Mesenchymal stem cell (in vitro differentiated cells and primary cell): ENCODE data around the gene VTCN1.

Experiments used
- DNase-seq: peaks from one replicate; pipeline ENCODE4 v3.0.0-alpha.2; 2013
- H2AFZ ChIP-seq: one replicate; pipeline ENCODE4 v1.6.1; 2013; ENCODE audit warnings: low read depth, mild to moderate bottlenecking, control low read depth, inconsistent platforms, low read length, moderate library complexity
- H2AK5ac ChIP-seq: 2 replicates; pipeline ENCODE4 v1.6.1; 2013; ENCODE audit warnings: low read length, moderate library complexity, mild to moderate bottlenecking, inconsistent platforms; ENCODE audit not compliant: severe bottlenecking
- H2BK120ac ChIP-seq: one replicate; pipeline ENCODE4 v1.6.1; 2013; ENCODE audit warnings: low read depth, mild to moderate bottlenecking, inconsistent platforms, low read length, moderate library complexity
- H2BK12ac ChIP-seq, 2 experiments: one replicate each; pipeline ENCODE4 v1.6.1; 2013; ENCODE audit warnings: inconsistent platforms in 2 of 2, low read length in 2 of 2, mild to moderate bottlenecking in 2 of 2, moderate library complexity in 2 of 2, control low read depth in 1 of 2
- H2BK15ac ChIP-seq: one replicate; pipeline ENCODE4 v1.6.1; 2013; ENCODE audit warnings: mild to moderate bottlenecking, low read depth, inconsistent platforms; ENCODE audit not compliant: poor library complexity, severe bottlenecking
- H2BK5ac ChIP-seq: 2 replicates; pipeline ENCODE4 v1.6.1; 2013; ENCODE audit warnings: low read depth, mild to moderate bottlenecking, low read length, control low read depth, inconsistent platforms; ENCODE audit not compliant: poor library complexity, severe bottlenecking
- H3K14ac ChIP-seq, 2 experiments: one replicate each; pipeline ENCODE4 v1.6.1; 2013; ENCODE audit warnings: inconsistent platforms in 2 of 2, low read length in 2 of 2, control low read depth in 1 of 2, mild to moderate bottlenecking in 1 of 2, moderate library complexity in 1 of 2
- H3K18ac ChIP-seq, 2 experiments: one replicate each; pipeline ENCODE4 v1.6.1; 2013; ENCODE audit warnings: inconsistent platforms in 2 of 2, low read length in 2 of 2, control low read depth in 1 of 2, low read depth in 1 of 2, mild to moderate bottlenecking in 1 of 2
- H3K23ac ChIP-seq, 2 experiments: one replicate each; pipeline ENCODE4 v1.6.1; 2013; ENCODE audit warnings: inconsistent platforms in 2 of 2, low read length in 2 of 2, mild to moderate bottlenecking in 2 of 2, moderate library complexity in 2 of 2, control low read depth in 1 of 2
- H3K27ac ChIP-seq: 2 replicates; pipeline ENCODE4 v1.5.1; 2013; ENCODE audit warnings: mild to moderate bottlenecking, moderate library complexity, low read length, control low read depth, inconsistent platforms; ENCODE audit not compliant: poor library complexity, severe bottlenecking
- H3K27me3 ChIP-seq, 2 experiments: 2 replicates each; pipeline versions ENCODE4 v1.6.1 to v1.7.0; 2013; ENCODE audit warnings: low read length in 2 of 2, mild to moderate bottlenecking in 2 of 2, moderate library complexity in 2 of 2, control low read depth in 1 of 2, inconsistent platforms in 1 of 2; ENCODE audit not compliant: control insufficient read depth in 1 of 2, insufficient read depth in 1 of 2
- H3K36me3 ChIP-seq, 2 experiments: 2 replicates each; pipeline versions ENCODE4 v1.6.1 to v1.7.0; 2013; ENCODE audit warnings: low read length in 2 of 2, control low read depth in 1 of 2, inconsistent platforms in 1 of 2, low read depth in 1 of 2, mild to moderate bottlenecking in 1 of 2; ENCODE audit not compliant: insufficient read depth in 2 of 2, control insufficient read depth in 1 of 2
- H3K4ac ChIP-seq, 2 experiments: one replicate each; pipeline ENCODE4 v1.6.1; 2013; ENCODE audit warnings: inconsistent platforms in 2 of 2, low read length in 2 of 2, mild to moderate bottlenecking in 2 of 2, moderate library complexity in 2 of 2, control low read depth in 1 of 2, low read depth in 1 of 2
- H3K4me1 ChIP-seq: 2 replicates; pipeline ENCODE4 v1.6.1; 2013; ENCODE audit warnings: low read depth, low read length, control low read depth; ENCODE audit not compliant: control insufficient read depth, insufficient read depth
- H3K4me2 ChIP-seq: 2 replicates; pipeline ENCODE4 v1.6.1; 2013; ENCODE audit warnings: low read length, mild to moderate bottlenecking, inconsistent platforms; ENCODE audit not compliant: poor library complexity, severe bottlenecking
- H3K4me3 ChIP-seq, 2 experiments: 2 replicates each; pipeline versions ENCODE4 v1.5.1 to v1.7.0; 2013; ENCODE audit warnings: low read length in 2 of 2, mild to moderate bottlenecking in 2 of 2, control low read depth in 1 of 2, low read depth in 1 of 2; ENCODE audit not compliant: insufficient read depth in 1 of 2
- H3K79me1 ChIP-seq: replicated peaks from 2 replicates; pipeline ENCODE4 v1.6.1; 2013; ENCODE audit warnings: mild to moderate bottlenecking, control low read depth, low read length, inconsistent platforms; ENCODE audit not compliant: poor library complexity, severe bottlenecking
- H3K9ac ChIP-seq: 2 replicates; pipeline ENCODE4 v1.7.0; 2013; ENCODE audit warnings: mild to moderate bottlenecking, low read length, moderate library complexity
- H3K9me3 ChIP-seq: 2 replicates; pipeline ENCODE4 v1.7.0; 2013; ENCODE audit warnings: mild to moderate bottlenecking, low read length; ENCODE audit not compliant: control insufficient read depth
- H4K8ac ChIP-seq: one replicate; pipeline ENCODE4 v1.6.1; 2013; ENCODE audit warnings: inconsistent platforms, mild to moderate bottlenecking, low read length, moderate library complexity
- H4K91ac ChIP-seq: one replicate; pipeline ENCODE4 v1.6.1; 2013; ENCODE audit warnings: mild to moderate bottlenecking, low read length, inconsistent platforms
- WGBS: methylation state at CpG from one replicate; pipeline ENCODE4 v1.1.7; 2013; ENCODE audit warnings: mixed read lengths; 5-methylcytosine and 5-hydroxymethylcytosine counted together

The VTCN1 gene

DNA sequence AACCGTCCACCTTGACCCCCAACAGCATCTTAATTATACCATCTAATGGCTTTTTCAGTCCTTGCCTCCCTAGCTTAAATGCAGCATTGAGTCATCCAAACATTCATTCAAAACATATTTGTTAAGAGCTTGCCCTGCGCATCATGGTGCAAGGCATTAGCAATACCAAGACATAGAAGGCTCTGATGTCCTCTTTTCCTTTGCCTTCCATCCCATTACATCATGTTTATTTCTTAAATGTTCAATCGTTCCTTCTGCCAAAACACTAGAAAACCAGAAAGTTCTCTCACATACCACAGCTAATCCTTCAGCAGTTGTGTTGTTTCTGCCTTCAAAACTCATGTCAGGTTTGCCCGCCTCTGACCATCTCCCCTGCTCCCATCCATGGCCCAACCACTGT, 29.8 kb upstream of the VTCN1 start:
- H3K27me3 ChIP-seq, result peaks cover 4 to 17% of the 10 kb centered on the region in 2 experiments
- H3K9ac ChIP-seq, result no peak overlapping the region
- H3K4me2 ChIP-seq, result no peak overlapping the region
- no peak overlapping the region for H3K23ac ChIP-seq
- no peaks in the 10 kb centered on the region for H3K9me3 ChIP-seq
- no peak overlapping the region for H3K14ac ChIP-seq
- no peak overlapping the region for H2BK120ac ChIP-seq
- H3K4ac ChIP-seq, result no peak overlapping the region
- H2AFZ ChIP-seq, result no peak overlapping the region
- H2BK5ac ChIP-seq, result no peak overlapping the region
- no peak overlapping the region for H4K8ac ChIP-seq
- no peak overlapping the region for H2BK15ac ChIP-seq
- DNase-seq, result no peak
- H3K18ac ChIP-seq, result no peak overlapping the region
- no peaks in the 10 kb centered on the region for H3K36me3 ChIP-seq
- H4K91ac ChIP-seq, result no peak overlapping the region
- no peak overlapping the region for H2BK12ac ChIP-seq
- WGBS, result 88% methylated on average over 4 of the region's 4 CpGs
- H2AK5ac ChIP-seq, result no peak overlapping the region
- no peak overlapping the region for H3K4me3 ChIP-seq
- no peaks in the 10 kb centered on the region for H3K4me1 ChIP-seq
- H3K79me1 ChIP-seq, result no peaks in the 10 kb centered on the region
- no peak overlapping the region for H3K27ac ChIP-seq

DNA sequence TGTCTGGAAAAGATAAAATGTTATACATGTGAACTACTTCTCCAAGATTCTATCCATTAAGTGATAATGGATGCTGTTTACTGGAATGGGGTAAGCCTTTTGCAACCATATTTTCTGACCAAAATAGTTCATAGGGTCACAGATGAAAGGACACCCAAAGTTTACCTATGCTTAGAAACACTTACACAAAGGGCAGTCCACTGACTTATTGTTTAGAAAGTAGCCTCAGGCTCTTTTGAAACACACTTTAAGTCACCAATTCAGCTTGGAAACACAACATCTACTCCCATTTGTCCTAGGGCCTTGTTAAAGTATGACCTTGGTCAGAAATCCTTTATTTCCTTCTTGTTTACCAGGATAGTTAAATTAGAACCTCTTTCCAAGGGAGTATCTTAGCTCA, 28.7 kb upstream of the VTCN1 start:
- no peaks in the 10 kb centered on the region for H3K36me3 ChIP-seq
- no peak overlapping the region for H3K4ac ChIP-seq
- no peak overlapping the region for H2BK120ac ChIP-seq
- H3K4me1 ChIP-seq, result no peaks in the 10 kb centered on the region
- H3K79me1 ChIP-seq, result no peaks in the 10 kb centered on the region
- no peak overlapping the region for H2BK12ac ChIP-seq
- no peaks in the 10 kb centered on the region for H3K9me3 ChIP-seq
- H3K4me2 ChIP-seq, result no peak overlapping the region
- no peak overlapping the region for H2AFZ ChIP-seq
- H3K23ac ChIP-seq, result no peak overlapping the region
- H3K18ac ChIP-seq, result no peak overlapping the region
- peaks cover 4 to 11% of the 10 kb centered on the region in 2 experiments for H3K27me3 ChIP-seq
- no peak overlapping the region for H4K8ac ChIP-seq
- no peak overlapping the region for H3K4me3 ChIP-seq
- H2BK5ac ChIP-seq, result no peak overlapping the region
- H3K9ac ChIP-seq, result no peak overlapping the region
- no peak overlapping the region for H3K14ac ChIP-seq
- no peak overlapping the region for H2BK15ac ChIP-seq
- no peak for DNase-seq
- no peak overlapping the region for H2AK5ac ChIP-seq
- H4K91ac ChIP-seq, result no peak overlapping the region
- H3K27ac ChIP-seq, result no peak overlapping the region

DNA sequence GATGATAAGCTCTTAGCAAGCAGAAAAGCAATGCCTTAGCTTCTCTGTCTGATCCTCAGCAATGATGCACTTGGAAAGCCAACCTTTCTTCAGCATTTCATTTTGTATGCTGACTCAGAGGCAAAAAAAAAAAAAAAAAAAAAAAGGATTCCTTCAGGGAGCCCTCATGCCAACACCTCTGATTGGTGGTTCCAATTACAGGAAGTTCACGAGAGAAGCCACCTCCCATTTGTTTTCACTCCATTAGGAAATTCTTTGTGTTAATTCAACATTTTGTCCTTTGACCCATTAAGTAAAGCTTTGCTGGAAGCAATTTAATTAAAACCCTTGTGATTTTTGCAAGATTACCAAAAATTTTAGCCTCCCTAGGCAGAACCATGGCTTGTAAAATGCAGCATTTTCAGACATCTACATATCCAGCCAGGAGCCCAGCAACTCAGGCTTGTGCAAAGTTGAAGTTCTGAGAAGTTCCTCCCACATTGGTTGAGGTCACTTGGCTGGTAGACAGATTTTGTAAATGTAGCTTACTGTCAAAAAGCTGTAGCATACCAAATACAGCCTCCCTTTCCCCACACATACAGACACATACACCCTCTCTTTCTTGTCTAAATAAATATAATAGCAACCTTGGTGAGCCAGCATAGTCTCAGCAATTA, 27.1 kb upstream of the VTCN1 start:
- WGBS, result 73% methylated on average over 1 of the region's 1 CpG
- H3K23ac ChIP-seq, result no peak overlapping the region
- H3K27ac ChIP-seq, result no peak overlapping the region
- H4K91ac ChIP-seq, result no peak overlapping the region
- H3K4me1 ChIP-seq, result no peaks in the 10 kb centered on the region
- no peak overlapping the region for H2BK15ac ChIP-seq
- no peak overlapping the region for H3K4ac ChIP-seq
- H3K27me3 ChIP-seq, result peaks cover 0 to 4% of the 10 kb centered on the region in 2 experiments
- H4K8ac ChIP-seq, result no peak overlapping the region
- no peaks in the 10 kb centered on the region for H3K9me3 ChIP-seq
- no peak overlapping the region for H2AFZ ChIP-seq
- H3K4me3 ChIP-seq, result no peak overlapping the region
- no peak overlapping the region for H2AK5ac ChIP-seq
- H3K4me2 ChIP-seq, result no peak overlapping the region
- no peak overlapping the region for H2BK120ac ChIP-seq
- no peak overlapping the region for H3K18ac ChIP-seq
- no peak overlapping the region for H2BK12ac ChIP-seq
- peak; percentile 3 for DNase-seq
- no peaks in the 10 kb centered on the region for H3K79me1 ChIP-seq
- peak overlapping the region; percentile 40 for H3K9ac ChIP-seq
- H2BK5ac ChIP-seq, result no peak overlapping the region
- H3K36me3 ChIP-seq, result no peaks in the 10 kb centered on the region
- no peak overlapping the region for H3K14ac ChIP-seq

DNA sequence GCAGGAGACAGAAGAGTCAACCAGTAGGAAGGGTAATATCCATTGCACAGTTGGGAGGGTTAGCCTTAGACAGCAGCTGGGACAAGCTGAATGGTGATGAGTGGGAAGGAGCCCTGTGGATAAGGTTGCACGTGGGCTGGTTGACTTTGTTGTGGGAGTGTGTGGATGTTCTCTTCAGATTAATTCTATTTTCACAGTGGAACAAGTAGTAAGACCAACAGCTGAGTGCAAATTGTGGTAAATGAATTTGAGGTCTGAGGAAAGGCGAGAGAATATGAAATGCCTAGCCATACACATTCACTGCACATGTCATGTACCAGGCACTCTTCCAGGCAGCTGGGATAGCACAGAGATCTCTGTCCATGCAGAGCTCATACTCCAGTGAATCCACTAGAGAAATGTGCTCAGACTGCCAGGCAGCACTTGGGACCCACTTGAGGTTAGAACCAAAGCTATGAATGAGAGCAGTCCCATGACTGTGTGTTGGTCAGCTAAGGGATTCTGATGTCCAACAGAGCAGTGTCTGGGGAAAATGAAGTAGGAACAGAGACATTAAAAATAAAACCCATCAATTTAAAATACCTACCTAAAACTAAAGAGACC, 25.2 kb upstream of the VTCN1 start:
- H2BK120ac ChIP-seq, result no peak overlapping the region
- no peaks in the 10 kb centered on the region for H3K27me3 ChIP-seq
- H3K9me3 ChIP-seq, result no peaks in the 10 kb centered on the region
- H4K8ac ChIP-seq, result no peak overlapping the region
- no peak overlapping the region for H3K27ac ChIP-seq
- H3K14ac ChIP-seq, result no peak overlapping the region
- WGBS, result 64% methylated on average over 2 of the region's 2 CpGs
- no peak overlapping the region for H2AFZ ChIP-seq
- DNase-seq, result no peak
- H3K36me3 ChIP-seq, result no peaks in the 10 kb centered on the region
- no peak overlapping the region for H3K18ac ChIP-seq
- no peak overlapping the region for H2BK5ac ChIP-seq
- no peak overlapping the region for H3K23ac ChIP-seq
- H3K4me1 ChIP-seq, result no peaks in the 10 kb centered on the region
- H3K4me3 ChIP-seq, result no peak overlapping the region
- H3K4ac ChIP-seq, result no peak overlapping the region
- H2AK5ac ChIP-seq, result no peak overlapping the region
- H3K4me2 ChIP-seq, result no peak overlapping the region
- H2BK12ac ChIP-seq, result no peak overlapping the region
- H3K9ac ChIP-seq, result no peak overlapping the region
- H3K79me1 ChIP-seq, result no peaks in the 10 kb centered on the region
- no peak overlapping the region for H2BK15ac ChIP-seq
- H4K91ac ChIP-seq, result no peak overlapping the region
